ENCODE data around the gene HASPIN.

Gene HASPIN

DNA sequence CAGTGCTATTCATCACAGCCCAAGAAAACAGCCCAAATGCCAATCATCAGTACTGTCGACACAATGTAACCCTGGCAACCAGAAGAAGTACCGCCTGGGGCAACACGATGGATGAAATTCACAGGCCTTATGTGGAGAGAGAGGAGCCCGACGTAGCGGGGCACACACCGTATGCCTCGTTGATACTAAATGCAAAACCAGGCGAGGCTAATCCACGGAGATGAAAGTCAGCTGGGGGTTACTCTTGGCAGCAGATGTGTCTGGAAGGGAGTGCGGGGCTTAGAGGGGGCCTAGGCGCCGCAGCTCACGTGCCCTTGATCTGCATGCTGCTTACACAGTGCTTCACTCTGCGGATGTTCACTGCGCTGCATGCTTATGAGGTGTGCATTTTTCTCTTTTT is 47.4 kb downstream of the HASPIN start:
- H2BK12ac ChIP-seq (ENCODE audit: low read length), result no peak overlapping the region
- H2BK15ac ChIP-seq (ENCODE audit: low read length), result no peak overlapping the region
- no peak for DNase-seq (ENCODE audit: low spot score)
- H2AK5ac ChIP-seq (ENCODE audit: low read depth, low read length), result no peak overlapping the region
- no peak overlapping the region for H3K18ac ChIP-seq (ENCODE audit: low read length)
- peaks cover 0 to 2% of the 10 kb centered on the region in 2 donors for H3K9me3 ChIP-seq (replicated peaks in 1 of 2; ENCODE audit: control insufficient read depth in 2 of 2, insufficient read depth in 1 of 2, low read depth in 1 of 2, low read length in 2 of 2)
- H3K4me1 ChIP-seq (ENCODE audit: control insufficient read depth in 2 of 2, insufficient read depth in 1 of 2, low read depth in 1 of 2, low read length in 2 of 2), result peaks cover 1 to 10% of the 10 kb centered on the region in 2 donors
- no peak overlapping the region for H2BK120ac ChIP-seq (ENCODE audit: low read depth, low read length)
- no peaks in the 10 kb centered on the region for H3K36me3 ChIP-seq (replicated peaks in 1 of 2; ENCODE audit: control insufficient read depth in 2 of 2, insufficient read depth in 2 of 2, low read length in 2 of 2)
- H3K14ac ChIP-seq (ENCODE audit: low read length), result no peak overlapping the region
- H3K27ac ChIP-seq (replicated peaks; ENCODE audit: low read length), result no peak overlapping the region
- no peak overlapping the region for H4K91ac ChIP-seq (ENCODE audit: low read depth, low read length, poor library complexity)
- H3K23ac ChIP-seq (ENCODE audit: low read depth, low read length, poor library complexity), result no peak overlapping the region
- H3K4me3 ChIP-seq (ENCODE audit: low read length in 2 of 2), result no peak overlapping the region
- no peak overlapping the region for H4K8ac ChIP-seq (ENCODE audit: low read depth, low read length)
- no CpG with 5 or more reads among the region's 16 CpGs for WGBS, 2 donors (ENCODE audit: extremely low coverage in 2 of 2, insufficient read length in 2 of 2, insufficient replicate concordance in 1 of 2)
- H3K27me3 ChIP-seq (ENCODE audit: control insufficient read depth in 3 of 3, insufficient read depth in 3 of 3, low read depth in 1 of 3, low read length in 3 of 3), result peaks cover 0 to 5% (median 0%) of the 10 kb centered on the region in 3 experiments
- no peak overlapping the region for H3K9ac ChIP-seq (ENCODE audit: low read depth, low read length, poor library complexity)
- peak overlapping the region; percentile 87 for H2AFZ ChIP-seq (ENCODE audit: low read length)
- H3K4me2 ChIP-seq (ENCODE audit: insufficient read depth, low read length, poor library complexity, severe bottlenecking), result no peak overlapping the region
- no peak overlapping the region for H3K4ac ChIP-seq (ENCODE audit: low read length)
- H3K79me1 ChIP-seq (ENCODE audit: low read depth, low read length), result no peaks in the 10 kb centered on the region
- no peak overlapping the region for H2BK5ac ChIP-seq (ENCODE audit: low read length)

DNA sequence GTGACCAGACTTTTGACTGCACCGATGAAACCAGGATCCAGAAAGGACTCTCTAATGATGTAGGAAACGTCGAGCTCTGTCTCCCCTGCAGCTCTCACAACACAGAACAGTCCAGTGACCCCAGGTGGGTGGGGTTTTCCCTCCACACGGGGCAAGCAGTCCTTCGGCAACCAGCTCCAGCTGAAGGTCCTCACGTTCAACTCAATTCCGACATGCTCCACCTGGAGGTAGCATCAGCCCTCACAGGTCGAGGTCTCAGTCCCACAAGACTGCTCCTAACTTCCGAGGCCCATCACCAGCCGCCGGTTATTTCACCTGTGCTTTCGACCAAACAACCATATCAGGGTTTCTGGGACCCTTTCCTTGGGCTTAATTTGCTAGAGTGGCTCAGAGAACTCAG is 49.1 kb downstream of the HASPIN start:
- H2BK120ac ChIP-seq (ENCODE audit: low read depth, low read length), result no peak overlapping the region
- H4K91ac ChIP-seq (ENCODE audit: low read depth, low read length, poor library complexity), result no peak overlapping the region
- H4K8ac ChIP-seq (ENCODE audit: low read depth, low read length), result no peak overlapping the region
- H3K4me1 ChIP-seq (ENCODE audit: control insufficient read depth in 2 of 2, insufficient read depth in 1 of 2, low read depth in 1 of 2, low read length in 2 of 2), result peaks cover 1 to 10% of the 10 kb centered on the region in 2 donors
- no CpG with 5 or more reads among the region's 12 CpGs for WGBS, 2 donors (ENCODE audit: extremely low coverage in 2 of 2, insufficient read length in 2 of 2, insufficient replicate concordance in 1 of 2)
- no peak overlapping the region for H3K27ac ChIP-seq (replicated peaks; ENCODE audit: low read length)
- no peaks in the 10 kb centered on the region for H3K9me3 ChIP-seq (replicated peaks in 1 of 2; ENCODE audit: control insufficient read depth in 2 of 2, insufficient read depth in 1 of 2, low read depth in 1 of 2, low read length in 2 of 2)
- no peak overlapping the region for H2BK15ac ChIP-seq (ENCODE audit: low read length)
- no peak overlapping the region for H2BK5ac ChIP-seq (ENCODE audit: low read length)
- peaks cover 0 to 6% (median 0%) of the 10 kb centered on the region in 3 experiments for H3K27me3 ChIP-seq (ENCODE audit: control insufficient read depth in 3 of 3, insufficient read depth in 3 of 3, low read depth in 1 of 3, low read length in 3 of 3)
- H3K79me1 ChIP-seq (ENCODE audit: low read depth, low read length), result peaks cover 2% of the 10 kb centered on the region
- H3K4ac ChIP-seq (ENCODE audit: low read length), result no peak overlapping the region
- no peak overlapping the region for H2AFZ ChIP-seq (ENCODE audit: low read length)
- H3K14ac ChIP-seq (ENCODE audit: low read length), result no peak overlapping the region
- no peak overlapping the region for H2AK5ac ChIP-seq (ENCODE audit: low read depth, low read length)
- no peak overlapping the region for H3K23ac ChIP-seq (ENCODE audit: low read depth, low read length, poor library complexity)
- H3K9ac ChIP-seq (ENCODE audit: low read depth, low read length, poor library complexity), result no peak overlapping the region
- no peak overlapping the region for H3K4me2 ChIP-seq (ENCODE audit: insufficient read depth, low read length, poor library complexity, severe bottlenecking)
- H3K18ac ChIP-seq (ENCODE audit: low read length), result no peak overlapping the region
- no peak for DNase-seq (ENCODE audit: low spot score)
- H3K36me3 ChIP-seq (replicated peaks in 1 of 2; ENCODE audit: control insufficient read depth in 2 of 2, insufficient read depth in 2 of 2, low read length in 2 of 2), result no peaks in the 10 kb centered on the region
- no peak overlapping the region for H2BK12ac ChIP-seq (ENCODE audit: low read length)
- H3K4me3 ChIP-seq (ENCODE audit: low read length in 2 of 2), result no peak overlapping the region

DNA sequence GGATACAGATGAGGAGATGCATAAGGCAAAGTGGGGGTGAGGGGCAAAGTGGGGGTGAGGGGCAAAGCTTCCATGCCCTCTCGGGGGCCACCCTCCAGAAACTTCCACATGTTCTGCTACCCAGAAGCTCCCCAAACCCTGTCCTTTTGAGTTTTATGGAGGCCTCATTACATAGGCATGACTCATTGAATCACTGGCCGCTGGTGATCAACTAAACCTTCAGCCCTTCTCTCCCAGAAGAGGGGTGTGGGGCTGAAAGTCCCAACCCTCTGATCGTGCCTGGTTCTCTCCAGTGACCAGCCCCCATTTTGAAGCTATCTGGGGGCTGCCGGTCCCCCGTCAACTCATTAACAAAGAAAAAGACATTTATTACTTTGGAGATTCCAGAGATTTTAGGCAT is 49.8 kb downstream of the HASPIN start:
- no CpG with 5 or more reads among the region's 5 CpGs for WGBS, 2 donors (ENCODE audit: extremely low coverage in 2 of 2, insufficient read length in 2 of 2, insufficient replicate concordance in 1 of 2)
- Histone ChIP-seq H2BK5ac (ENCODE audit: low read length) (no peak overlapping the region), H4K8ac (ENCODE audit: low read depth, low read length) (no peak overlapping the region), H2AFZ (ENCODE audit: low read length) (no peak overlapping the region), H3K79me1 (ENCODE audit: low read depth, low read length) (peaks cover 2% of the 10 kb centered on the region), H3K27ac (replicated peaks; ENCODE audit: low read length) (no peak overlapping the region), H3K36me3 (replicated peaks in 1 of 2; ENCODE audit: control insufficient read depth in 2 of 2, insufficient read depth in 2 of 2, low read length in 2 of 2) (no peaks in the 10 kb centered on the region), H3K9me3 (replicated peaks in 1 of 2; ENCODE audit: control insufficient read depth in 2 of 2, insufficient read depth in 1 of 2, low read depth in 1 of 2, low read length in 2 of 2) (no peaks in the 10 kb centered on the region), H3K27me3 (ENCODE audit: control insufficient read depth in 3 of 3, insufficient read depth in 3 of 3, low read depth in 1 of 3, low read length in 3 of 3) (peaks cover 0 to 5% (median 0%) of the 10 kb centered on the region in 3 experiments), H4K91ac (ENCODE audit: low read depth, low read length, poor library complexity) (no peak overlapping the region), H3K4ac (ENCODE audit: low read length) (no peak overlapping the region), H3K23ac (ENCODE audit: low read depth, low read length, poor library complexity) (no peak overlapping the region), H3K18ac (ENCODE audit: low read length) (no peak overlapping the region), H2AK5ac (ENCODE audit: low read depth, low read length) (no peak overlapping the region), H3K4me2 (ENCODE audit: insufficient read depth, low read length, poor library complexity, severe bottlenecking) (no peak overlapping the region), H3K9ac (ENCODE audit: low read depth, low read length, poor library complexity) (no peak overlapping the region), H3K14ac (ENCODE audit: low read length) (no peak overlapping the region), H2BK120ac (ENCODE audit: low read depth, low read length) (no peak overlapping the region), H2BK15ac (ENCODE audit: low read length) (no peak overlapping the region), H2BK12ac (ENCODE audit: low read length) (no peak overlapping the region), H3K4me1 (ENCODE audit: control insufficient read depth in 2 of 2, insufficient read depth in 1 of 2, low read depth in 1 of 2, low read length in 2 of 2) (peaks cover 1 to 10% of the 10 kb centered on the region in 2 donors), H3K4me3 (ENCODE audit: low read length in 2 of 2) (no peak overlapping the region)
- no peak for DNase-seq (ENCODE audit: low spot score)

DNA sequence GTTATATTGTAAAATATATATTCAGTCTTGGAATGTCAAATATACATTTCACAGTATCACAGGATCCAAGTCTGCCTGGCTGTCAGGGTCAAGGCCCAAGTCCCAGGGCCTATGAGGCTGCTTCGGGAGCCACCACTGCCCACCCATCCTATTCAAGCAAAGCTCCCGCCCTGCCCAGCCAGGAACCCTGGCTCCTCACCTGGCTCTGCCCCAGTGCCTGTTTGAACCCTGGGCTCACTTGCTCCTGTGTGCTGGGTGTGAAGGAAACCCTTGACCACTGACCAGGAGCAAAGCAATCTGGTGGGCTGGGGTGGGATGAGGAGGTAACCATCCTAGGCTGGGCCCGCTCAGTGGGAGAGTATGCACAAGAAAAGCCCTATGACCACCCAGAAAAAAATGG is 50.3 kb downstream of the HASPIN start:
- H4K8ac ChIP-seq (ENCODE audit: low read depth, low read length), result no peak overlapping the region
- no CpG with 5 or more reads among the region's 3 CpGs for WGBS, 2 donors (ENCODE audit: extremely low coverage in 2 of 2, insufficient read length in 2 of 2, insufficient replicate concordance in 1 of 2)
- H3K9me3 ChIP-seq (replicated peaks in 1 of 2; ENCODE audit: control insufficient read depth in 2 of 2, insufficient read depth in 1 of 2, low read depth in 1 of 2, low read length in 2 of 2), result no peaks in the 10 kb centered on the region
- H2AFZ ChIP-seq (ENCODE audit: low read length), result no peak overlapping the region
- no peak overlapping the region for H3K4ac ChIP-seq (ENCODE audit: low read length)
- no peak overlapping the region for H3K4me2 ChIP-seq (ENCODE audit: insufficient read depth, low read length, poor library complexity, severe bottlenecking)
- no peak overlapping the region for H2BK12ac ChIP-seq (ENCODE audit: low read length)
- H4K91ac ChIP-seq (ENCODE audit: low read depth, low read length, poor library complexity), result no peak overlapping the region
- H2BK5ac ChIP-seq (ENCODE audit: low read length), result no peak overlapping the region
- H3K18ac ChIP-seq (ENCODE audit: low read length), result peak overlapping the region; percentile 17
- no peak overlapping the region for H3K23ac ChIP-seq (ENCODE audit: low read depth, low read length, poor library complexity)
- H3K27me3 ChIP-seq (ENCODE audit: control insufficient read depth in 3 of 3, insufficient read depth in 3 of 3, low read depth in 1 of 3, low read length in 3 of 3), result peaks cover 0 to 4% (median 0%) of the 10 kb centered on the region in 3 experiments
- no peak overlapping the region for H2BK15ac ChIP-seq (ENCODE audit: low read length)
- no peak overlapping the region for H2BK120ac ChIP-seq (ENCODE audit: low read depth, low read length)
- H3K4me1 ChIP-seq (ENCODE audit: control insufficient read depth in 2 of 2, insufficient read depth in 1 of 2, low read depth in 1 of 2, low read length in 2 of 2), result peaks cover 1 to 10% of the 10 kb centered on the region in 2 donors
- H3K36me3 ChIP-seq (replicated peaks in 1 of 2; ENCODE audit: control insufficient read depth in 2 of 2, insufficient read depth in 2 of 2, low read length in 2 of 2), result no peaks in the 10 kb centered on the region
- peak overlapping the region; percentile 21 for H3K14ac ChIP-seq (ENCODE audit: low read length)
- no peak overlapping the region for H3K9ac ChIP-seq (ENCODE audit: low read depth, low read length, poor library complexity)
- no peak overlapping the region for H3K4me3 ChIP-seq (ENCODE audit: low read length in 2 of 2)
- DNase-seq (ENCODE audit: low spot score), result no peak
- no peak overlapping the region for H3K27ac ChIP-seq (replicated peaks; ENCODE audit: low read length)
- no peak overlapping the region for H2AK5ac ChIP-seq (ENCODE audit: low read depth, low read length)
- H3K79me1 ChIP-seq (ENCODE audit: low read depth, low read length), result peaks cover 2% of the 10 kb centered on the region

All from neuronal stem cell (in vitro differentiated cells).